GM19043 (cell line): ENCODE data around the gene RRP12.

Source experiments
- ATAC-seq: cut with Tn5 transposase; IDR thresholded peaks from one replicate; pipeline ENCODE4 v1.9.1; 2021; ENCODE audit warnings: low read depth; ENCODE audit not compliant: unreplicated experiment

RRP12 gene

GRCh38 chr10:97319671-97320479 lies 81.3 kb downstream of the RRP12 start:
- no peak for ATAC-seq

GRCh38 chr10:97318772-97319651 lies 82.1 kb downstream of the RRP12 start, which contains the start of gene FRAT1:
FRAT1 (plus strand) TSS chr10:97319271; CDS start chr10:97319454, 183 bp downstream.
- peak; percentile 77 for ATAC-seq

GRCh38 chr10:97314671-97315070 lies 86.5 kb downstream of the RRP12 start:
- no peak for ATAC-seq

GRCh38 chr10:97312897-97313296 lies 88.2 kb downstream of the RRP12 start:
- no peak for ATAC-seq

GRCh38 chr10:97311111-97311626 lies 90.0 kb downstream of the RRP12 start:
- ATAC-seq = no peak

- ATAC-seq = no peak
Measured at GRCh38 chr10:97307866-97308780, 93.0 kb downstream of the RRP12 start.

- ATAC-seq = no peak
Measured at GRCh38 chr10:97307441-97307840, 93.7 kb downstream of the RRP12 start.
